NCI-H187 (cell line): ENCODE data around the gene ULK4.

Experiments used
- DNase-seq, 2 experiments: peaks; one replicate each; lab custom pipeline; 2025; lab: John Stamatoyannopoulos, UW

ULK4 gene

GRCh38 chr3:41259449-41260062 lies 702.3 kb downstream of the ULK4 start:
- no peak for DNase-seq

DNA sequence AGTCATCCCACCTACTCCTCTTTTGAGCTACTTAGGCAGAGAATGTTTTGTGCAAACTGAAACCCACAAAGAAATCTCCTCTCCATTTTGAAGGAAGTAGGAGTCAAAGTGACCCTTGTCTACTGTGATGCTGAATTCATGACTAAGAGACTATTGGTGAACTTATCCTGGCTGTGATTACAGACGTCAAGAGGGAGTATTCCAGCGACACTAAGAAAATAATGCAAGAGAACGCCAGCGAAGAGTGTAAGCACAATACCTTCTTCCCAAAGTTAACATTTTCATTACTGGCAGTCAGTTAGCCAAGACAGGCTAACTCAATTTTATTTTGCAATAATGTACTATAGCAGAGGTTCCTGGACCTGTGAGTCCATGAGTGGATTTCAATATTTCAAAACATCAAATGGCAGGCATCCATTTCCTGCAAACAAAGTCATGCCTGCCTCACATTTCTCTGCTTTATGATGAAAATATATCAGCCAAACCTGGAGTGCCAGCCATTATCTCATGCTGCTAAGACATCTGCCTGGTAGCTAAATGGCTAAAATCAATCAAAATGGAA lies 703.6 kb downstream of the ULK4 start:
- no peak for DNase-seq

GRCh38 chr3:41251593-41251992 lies 710.3 kb downstream of the ULK4 start:
- no peak for DNase-seq

GRCh38 chr3:41250825-41251224 lies 711.1 kb downstream of the ULK4 start:
- no peak for DNase-seq

DNA sequence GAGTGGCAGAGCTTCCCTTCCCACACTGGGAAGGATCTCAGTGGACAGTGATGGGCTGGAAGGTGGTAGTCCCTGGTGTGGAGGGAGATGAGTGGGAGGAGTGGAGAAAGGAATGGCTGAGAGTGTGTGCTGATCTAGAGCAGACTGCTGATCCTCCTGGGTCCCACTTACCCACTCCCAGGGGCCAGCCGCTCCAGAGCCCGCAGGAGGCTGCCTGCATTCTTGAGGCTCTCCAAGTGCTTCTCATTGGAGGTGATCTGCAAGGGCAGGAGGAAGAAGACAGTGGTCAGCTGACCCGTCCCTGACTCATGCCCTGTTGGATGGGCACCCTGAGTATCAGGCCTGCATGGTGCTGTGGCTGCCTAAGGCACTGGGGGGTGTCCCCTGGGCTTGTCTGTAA lies 712.6 kb downstream of the ULK4 start:
- DNase-seq = no peak

- DNase-seq = no peak
Observed at GRCh38 chr3:41248525-41248924, 713.4 kb downstream of the ULK4 start.

GRCh38 chr3:41247055-41248004 lies 714.6 kb downstream of the ULK4 start:
- DNase-seq = no peak

- no peak for DNase-seq
Observed at GRCh38 chr3:41244620-41245336, 717.1 kb downstream of the ULK4 start.

DNA sequence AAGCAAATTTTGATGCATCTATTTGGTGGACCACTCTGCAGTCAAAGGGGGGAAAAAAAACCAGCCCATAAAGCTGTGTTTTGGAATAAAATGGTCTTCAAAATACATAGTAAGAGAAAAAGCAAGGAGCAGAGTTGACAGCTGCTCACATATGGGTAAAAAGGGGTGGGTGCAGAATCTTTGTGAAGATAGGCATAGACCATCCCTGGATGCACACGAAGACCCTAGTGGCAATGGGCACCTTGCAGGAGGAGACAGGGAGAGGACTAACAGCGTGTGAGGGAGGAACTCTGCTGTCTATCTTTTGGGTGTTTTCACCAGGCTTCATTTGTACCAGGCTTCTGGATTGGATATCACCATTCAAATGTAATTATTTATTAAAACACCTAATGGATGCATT lies 718.7 kb downstream of the ULK4 start:
- no peak for DNase-seq

DNA sequence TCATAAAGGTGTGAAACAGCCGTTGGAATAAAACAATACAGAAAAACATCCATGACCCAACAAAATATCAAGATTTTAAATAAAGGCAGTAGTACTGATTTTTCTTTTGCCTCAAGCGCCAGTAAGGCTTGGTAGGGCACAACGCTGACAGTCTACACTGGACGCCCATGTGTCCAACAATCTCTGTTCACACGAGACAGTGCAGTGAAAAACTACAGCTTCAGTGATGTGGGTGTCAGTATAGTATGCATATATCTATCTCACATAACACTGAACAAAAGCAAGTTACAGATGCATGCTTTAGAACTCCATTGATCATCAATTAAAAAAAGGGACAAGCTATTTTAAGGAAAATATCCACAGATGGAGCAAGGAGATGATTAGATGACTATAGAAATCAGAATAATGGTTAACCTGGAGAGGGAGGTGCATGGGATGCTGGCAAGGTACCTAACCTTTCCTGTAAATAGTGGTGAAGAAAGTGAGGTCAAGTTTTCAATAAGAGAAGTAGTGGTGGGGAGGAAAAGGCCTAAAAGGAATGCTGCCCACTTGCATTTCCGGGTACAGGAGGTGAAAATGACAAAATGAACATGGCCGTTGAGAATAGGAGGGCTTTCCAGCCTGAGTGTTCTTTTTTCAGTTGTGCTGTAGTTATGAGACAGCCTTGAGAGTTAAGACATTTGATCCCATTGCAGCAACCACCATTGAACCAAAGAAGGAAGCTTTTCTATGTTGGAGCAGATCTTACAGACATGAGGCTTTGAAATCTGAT lies 719.9 kb downstream of the ULK4 start:
- DNase-seq = no peak

GRCh38 chr3:41241161-41241560 lies 720.7 kb downstream of the ULK4 start:
- DNase-seq = no peak

GRCh38 chr3:41239587-41239986 lies 722.3 kb downstream of the ULK4 start:
- DNase-seq = no peak

- DNase-seq = no peak
Observed at GRCh38 chr3:41237907-41238306, 724.0 kb downstream of the ULK4 start.

GRCh38 chr3:41236228-41236627 lies 725.7 kb downstream of the ULK4 start:
- no peak for DNase-seq

DNA sequence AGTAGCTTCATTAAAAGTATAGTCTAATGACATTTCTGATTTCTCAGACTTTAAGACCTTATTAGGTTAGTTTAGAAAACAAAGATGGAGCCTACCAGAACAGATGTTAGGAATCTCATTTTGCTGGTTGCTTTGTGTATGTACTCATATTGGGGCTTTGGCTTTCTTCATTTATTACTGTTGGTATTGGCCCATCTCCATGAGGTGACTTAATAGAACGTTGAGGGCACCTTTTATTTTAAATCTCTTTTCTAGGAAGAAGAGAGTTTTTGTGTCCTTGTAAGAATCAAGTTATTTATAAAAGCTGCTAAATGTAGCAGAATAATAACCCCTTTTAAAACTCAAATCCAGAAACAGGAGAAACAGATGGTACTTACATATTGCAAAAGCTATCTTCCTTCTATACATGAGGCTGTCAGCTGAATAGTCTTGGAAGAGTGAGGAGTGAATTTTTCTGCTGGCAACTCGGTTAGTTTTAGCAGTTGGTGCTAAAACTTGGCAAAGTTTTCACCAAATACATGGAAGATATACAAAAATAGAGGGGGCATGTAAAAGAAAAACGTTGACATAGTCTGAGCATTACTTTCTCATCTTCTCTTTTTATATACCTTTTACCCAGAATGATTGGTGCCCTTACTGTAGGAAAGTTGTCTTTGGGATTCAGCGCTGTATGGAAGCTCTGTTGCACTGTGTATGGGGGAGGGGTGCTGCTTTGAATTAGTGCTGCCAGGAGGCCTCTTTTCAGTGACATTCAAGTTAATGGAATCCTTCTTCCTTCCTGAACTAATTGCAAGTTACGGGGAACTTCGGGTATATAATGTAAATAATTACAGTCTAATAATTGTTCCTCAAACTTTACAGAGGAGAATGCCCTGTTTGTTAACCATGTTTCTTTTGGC lies 726.8 kb downstream of the ULK4 start:
- DNase-seq = no peak

GRCh38 chr3:41224120-41224806 lies 737.6 kb downstream of the ULK4 start:
- DNase-seq = no peak

DNA sequence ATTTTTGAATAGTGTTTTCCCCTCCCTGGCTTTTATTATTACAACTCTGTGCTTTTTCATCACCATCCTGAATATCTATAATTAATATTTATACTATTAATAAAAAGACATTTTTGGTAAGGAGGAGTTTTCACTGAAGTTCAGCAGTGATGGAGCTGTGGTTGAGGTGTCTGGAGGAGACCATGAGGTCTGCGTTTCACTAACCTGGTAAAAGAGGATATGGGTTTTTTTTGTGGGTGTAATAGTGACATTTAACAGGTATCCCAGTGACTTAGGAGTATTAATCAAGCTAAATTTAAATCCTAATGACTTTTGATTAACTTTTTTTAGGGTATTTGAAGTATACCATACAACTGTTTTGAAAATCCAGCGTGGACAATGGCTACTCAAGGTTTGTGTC lies 738.2 kb downstream of the ULK4 start:
- DNase-seq = no peak

DNA sequence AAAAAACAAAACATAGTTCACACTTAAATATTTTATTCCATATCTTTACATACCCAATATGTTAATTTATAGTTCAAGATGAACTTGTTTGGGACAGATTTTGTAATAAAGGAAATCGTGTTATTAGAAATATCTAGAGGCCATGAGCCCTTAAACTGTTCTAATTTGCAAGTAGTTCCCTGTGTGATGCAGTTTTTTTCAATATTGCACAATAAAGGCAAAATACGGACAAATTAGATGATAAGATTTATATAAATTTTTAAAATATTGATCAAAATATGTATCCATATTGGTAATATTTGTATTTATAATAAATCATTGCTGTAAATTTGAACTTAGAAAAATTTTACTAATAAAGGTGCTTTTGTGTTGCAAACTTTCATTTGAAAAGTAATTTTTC lies 738.8 kb downstream of the ULK4 start:
- no peak for DNase-seq

DNA sequence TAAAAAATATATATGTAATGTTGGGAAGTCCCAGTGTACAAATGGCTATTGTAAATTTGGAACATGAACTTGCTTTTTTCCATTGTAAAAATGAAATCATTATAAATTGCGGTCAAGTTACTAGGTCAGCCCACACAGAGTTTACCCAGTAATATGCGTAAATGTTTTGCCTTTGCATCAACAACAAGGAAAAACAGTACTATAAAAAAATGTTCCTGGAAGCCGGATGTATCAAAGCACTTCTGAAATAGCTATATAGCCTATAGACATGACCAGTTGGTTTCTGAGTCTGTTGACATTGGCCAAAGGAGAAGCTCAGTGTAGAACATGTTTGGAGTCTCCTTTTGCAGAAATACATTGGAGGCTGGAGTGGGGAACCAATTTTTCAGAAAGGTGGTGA lies 739.4 kb downstream of the ULK4 start:
- no peak for DNase-seq

- DNase-seq = no peak
Observed at GRCh38 chr3:41222012-41222411, 739.9 kb downstream of the ULK4 start.
